OCI-LY1 (cell line): Measurements from ENCODE around the gene CPEB4.

ENCODE experiments used
- H2AFZ ChIP-seq: fragments of 200-600 bp; sonication (generic), shearing (Covaris generic); 2 replicates; pipeline ENCODE4 v1.6.0; 2014; ENCODE audit warnings: antibody characterized with exemption, mild to moderate bottlenecking, low read length
- H3F3A ChIP-seq: fragments of 200-600 bp; sonication (generic), shearing (Covaris generic); 2 replicates; pipeline ENCODE4 v1.6.0; 2014; ENCODE audit warnings: mild to moderate bottlenecking, antibody characterized with exemption, low read length, moderate library complexity; ENCODE audit not compliant: insufficient read depth
- H3K27ac ChIP-seq: fragments of 200-600 bp; sonication (generic); 2 replicates; pipeline ENCODE4 v1.5.1; 2014; ENCODE audit warnings: low read length, mixed run types, mild to moderate bottlenecking, low read depth; ENCODE audit not compliant: poor library complexity, severe bottlenecking
- H3K27me3 ChIP-seq: fragments of 200-600 bp; sonication (generic); 2 replicates; pipeline ENCODE4 v1.6.0; 2014; ENCODE audit warnings: antibody characterized with exemption, mild to moderate bottlenecking, low read length, moderate library complexity; ENCODE audit not compliant: insufficient read depth
- H3K36me3 ChIP-seq: fragments of 200-600 bp; sonication (generic); 2 replicates; pipeline ENCODE4 v1.6.1; 2014; ENCODE audit warnings: mild to moderate bottlenecking, antibody characterized with exemption, low read length, moderate library complexity, mixed read lengths; ENCODE audit not compliant: insufficient read depth
- H3K4me1 ChIP-seq: fragments of 200-600 bp; sonication (generic); 2 replicates; pipeline ENCODE4 v1.5.1; 2014; ENCODE audit warnings: mild to moderate bottlenecking, low read length, moderate library complexity; ENCODE audit not compliant: insufficient read depth, severe bottlenecking
- H3K4me2 ChIP-seq: fragments of 200-600 bp; sonication (generic), shearing (Covaris generic); 2 replicates; pipeline ENCODE4 v1.6.1; 2014; ENCODE audit warnings: low read length
- H3K4me3 ChIP-seq: fragments of 200-600 bp; sonication (generic); 2 replicates; pipeline ENCODE4 v1.5.1; 2014; ENCODE audit warnings: low read length, low read depth, mild to moderate bottlenecking, mixed read lengths; ENCODE audit not compliant: poor library complexity, severe bottlenecking
- H3K79me2 ChIP-seq: fragments of 200-600 bp; shearing (Covaris generic); 2 replicates; pipeline ENCODE4 v1.6.1; 2016; ENCODE audit warnings: mixed run types, low read length, mixed read lengths; ENCODE audit not compliant: insufficient read depth
- H3K9ac ChIP-seq: fragments of 200-600 bp; sonication (generic), shearing (Covaris generic); 2 replicates; pipeline ENCODE4 v1.6.1; 2014; ENCODE audit warnings: mild to moderate bottlenecking, low read length, mixed read lengths
- H3K9me2 ChIP-seq: fragments of 200-600 bp; sonication (generic), shearing (Covaris generic); 2 replicates; pipeline ENCODE4 v1.6.1; 2014; ENCODE audit warnings: low read depth, mild to moderate bottlenecking, low read length, mixed read lengths
- H3K9me3 ChIP-seq: fragments of 200-600 bp; shearing (Covaris generic); 2 replicates; pipeline ENCODE4 v1.6.1; 2014; ENCODE audit warnings: low read length, mixed read lengths
- H4K20me1 ChIP-seq: fragments of 200-600 bp; sonication (generic), shearing (Covaris generic); 2 replicates; pipeline ENCODE4 v1.6.0; 2016; ENCODE audit warnings: mild to moderate bottlenecking, low read length; ENCODE audit not compliant: insufficient read depth
- CTCF ChIP-seq: fragments of 200-600 bp; sonication (generic), shearing (Covaris generic); IDR thresholded peaks from 2 replicates; pipeline ENCODE4 v1.5.1; 2017; ENCODE audit warnings: mild to moderate bottlenecking, antibody characterized with exemption, low read length, moderate library complexity, mixed read lengths
- EZH2 ChIP-seq: fragments of 200-600 bp; sonication (generic), shearing (Covaris generic); IDR thresholded peaks from 2 replicates; pipeline ENCODE4 v1.8.0; 2017; ENCODE audit warnings: borderline replicate concordance, mixed run types, mild to moderate bottlenecking, antibody characterized with exemption, low read length, moderate library complexity, mixed read lengths

Gene CPEB4

GRCh38 chr5:173924899-173925298 lies 36.8 kb downstream of the CPEB4 start:
- no peaks in the 10 kb centered on the region for H3K9me2 ChIP-seq
- H3K4me3 ChIP-seq = no peak overlapping the region
- peak overlapping the region; percentile 11; the same call in 1 of the 2 replicates for H3K9ac ChIP-seq
- peaks cover 7% of the 10 kb centered on the region for H3K79me2 ChIP-seq
- H3K27me3 ChIP-seq = no peaks in the 10 kb centered on the region
- H3K36me3 ChIP-seq = peaks cover 15% of the 10 kb centered on the region; the same call in 1 of the 2 replicates
- H3K27ac ChIP-seq = peak overlapping the region; percentile 60
- H3K9me3 ChIP-seq = no peaks in the 10 kb centered on the region
- peaks cover 59% of the 10 kb centered on the region for H3K4me1 ChIP-seq
- H3K4me2 ChIP-seq = no peak overlapping the region
- H2AFZ ChIP-seq = no peak overlapping the region
- TF ChIP-seq CTCF (no peak), EZH2 (no peak)
- H4K20me1 ChIP-seq = no peaks in the 10 kb centered on the region
- no peaks in the 10 kb centered on the region for H3F3A ChIP-seq

DNA sequence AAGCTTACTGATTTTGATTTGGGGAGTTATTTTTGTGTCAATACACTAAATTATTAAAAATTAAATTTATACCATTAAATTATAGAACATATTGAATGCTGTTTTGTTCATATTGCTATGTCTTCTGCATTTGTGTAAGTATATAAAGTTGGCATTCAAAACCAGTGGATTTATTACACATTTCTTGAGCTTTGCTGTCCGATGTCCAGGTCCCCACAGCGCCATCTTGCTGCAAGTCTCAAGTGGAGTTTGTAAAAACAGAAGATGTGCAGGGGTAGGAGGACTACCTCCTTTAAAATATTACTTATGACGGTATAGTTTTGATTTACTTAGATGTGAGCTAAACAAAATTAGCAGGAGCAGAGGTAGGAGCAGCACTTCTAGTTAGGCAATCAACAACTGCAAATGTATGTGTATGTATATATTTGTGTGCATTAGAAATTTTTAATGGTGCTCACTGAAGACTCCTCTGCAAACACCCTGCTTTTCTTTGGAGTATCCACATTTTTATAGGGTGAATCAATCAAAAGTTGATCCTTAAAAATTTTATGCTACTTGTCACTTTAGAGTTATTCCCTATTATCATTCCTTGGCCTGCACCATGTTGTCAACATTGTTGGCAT lies 37.4 kb downstream of the CPEB4 start:
- no peaks in the 10 kb centered on the region for H3K27me3 ChIP-seq
- H4K20me1 ChIP-seq = no peaks in the 10 kb centered on the region
- H3K4me1 ChIP-seq = peaks cover 52% of the 10 kb centered on the region
- H3K9me3 ChIP-seq = no peaks in the 10 kb centered on the region
- no peak overlapping the region for H3K4me2 ChIP-seq
- H3K27ac ChIP-seq = peak overlapping the region; percentile 60
- H3F3A ChIP-seq = no peaks in the 10 kb centered on the region
- H3K4me3 ChIP-seq = no peak overlapping the region
- TF ChIP-seq CTCF = peak; percentile 75
- TF ChIP-seq EZH2 = no peak
- H3K36me3 ChIP-seq = peaks cover 15% of the 10 kb centered on the region; the same call in 1 of the 2 replicates
- no peak overlapping the region for H2AFZ ChIP-seq
- H3K9ac ChIP-seq = peak overlapping the region; percentile 11; the same call in 1 of the 2 replicates
- no peaks in the 10 kb centered on the region for H3K9me2 ChIP-seq
- peaks cover 7% of the 10 kb centered on the region for H3K79me2 ChIP-seq

DNA sequence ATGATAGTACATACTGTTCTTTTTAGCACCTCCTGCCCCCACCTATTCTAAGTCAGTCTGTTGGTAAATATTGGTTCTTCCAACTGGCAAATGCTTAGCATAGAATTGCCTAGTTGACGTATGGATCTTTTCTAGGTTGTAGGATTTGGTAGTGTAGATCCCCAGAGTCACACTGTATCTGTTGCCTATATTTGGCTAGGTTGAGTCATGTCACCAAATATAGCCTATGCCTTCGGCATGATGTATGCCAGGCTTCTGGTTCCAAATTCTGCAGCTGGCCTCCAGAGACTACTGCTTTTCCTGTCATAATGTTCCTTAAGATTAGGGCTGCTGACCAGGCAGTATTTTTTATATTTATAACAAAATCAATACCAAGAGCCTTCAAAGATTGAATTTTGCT lies 38.2 kb downstream of the CPEB4 start:
- no peaks in the 10 kb centered on the region for H3K9me2 ChIP-seq
- H3K27ac ChIP-seq = no peak overlapping the region
- no peaks in the 10 kb centered on the region for H3K9me3 ChIP-seq
- no peak for TF ChIP-seq EZH2
- TF ChIP-seq CTCF = no peak
- no peak overlapping the region for H3K4me3 ChIP-seq
- peaks cover 15% of the 10 kb centered on the region; the same call in 1 of the 2 replicates for H3K36me3 ChIP-seq
- H3K4me1 ChIP-seq = peaks cover 44% of the 10 kb centered on the region
- H4K20me1 ChIP-seq = no peaks in the 10 kb centered on the region
- H3K9ac ChIP-seq = no peak overlapping the region
- H3K27me3 ChIP-seq = no peaks in the 10 kb centered on the region
- H3K79me2 ChIP-seq = peaks cover 7% of the 10 kb centered on the region
- H2AFZ ChIP-seq = no peak overlapping the region
- no peak overlapping the region for H3K4me2 ChIP-seq
- no peaks in the 10 kb centered on the region for H3F3A ChIP-seq
